OCI-LY7 (cell line): ENCODE measurements around the gene CFAP99. TPM values are rescaled to one million over a fixed set of nuclear protein-coding genes. Genes with fewer than 3 reads are reported as not detected.

Source experiments
- BruUV-seq: library from RNA; stranded (reverse); fragments of 400-500 nt; replicated peaks from 2 replicates; lab custom pipeline; 2021; lab: Mats Ljungman, UMichigan
- CTCF ChIA-PET: fragments of 300-600 bp; sonication (Branson Sonifier 250); formaldehyde crosslinking; loops from one replicate; lab custom pipeline; 2022; ENCODE audit warnings: antibody characterized with exemption; ENCODE audit not compliant: unreplicated experiment; lab: Charles Lee
- POLR2A ChIA-PET: fragments of 300-600 bp; sonication (Branson Sonifier 250); formaldehyde crosslinking; loops from one replicate; lab custom pipeline; 2022; ENCODE audit warnings: antibody characterized with exemption; lab: Charles Lee
- DNase-seq: peaks from one replicate; pipeline ENCODE4 v3.0.0-alpha.2; 2015; ENCODE audit warnings: low spot score
- H2AFZ ChIP-seq: fragments of 200-600 bp; sonication (generic), shearing (Covaris generic); 2 replicates; pipeline ENCODE4 v1.6.1; 2014; ENCODE audit warnings: mild to moderate bottlenecking, antibody characterized with exemption, low read length, moderate library complexity
- H3K27ac ChIP-seq: fragments of 200-600 bp; sonication (generic); 2 replicates; pipeline ENCODE4 v1.5.1; 2014; ENCODE audit warnings: mixed run types, low read depth, mild to moderate bottlenecking, moderate library complexity, low read length, inconsistent platforms; ENCODE audit not compliant: poor library complexity, severe bottlenecking
- H3K36me3 ChIP-seq: fragments of 200-600 bp; sonication (generic); 2 replicates; pipeline ENCODE4 v1.6.1; 2014; ENCODE audit warnings: mild to moderate bottlenecking, antibody characterized with exemption, low read length, moderate library complexity, mixed read lengths; ENCODE audit not compliant: insufficient read depth
- H3K4me1 ChIP-seq: fragments of 200-600 bp; sonication (generic); 2 replicates; pipeline ENCODE4 v1.5.1; 2014; ENCODE audit warnings: mild to moderate bottlenecking, low read length; ENCODE audit not compliant: insufficient read depth, poor library complexity, severe bottlenecking
- H3K4me2 ChIP-seq: fragments of 200-600 bp; sonication (generic); 2 replicates; pipeline ENCODE4 v1.6.1; 2014; ENCODE audit warnings: mild to moderate bottlenecking, low read length
- H3K4me3 ChIP-seq: fragments of 200-600 bp; sonication (generic); 2 replicates; pipeline ENCODE4 v1.5.1; 2014; ENCODE audit warnings: mild to moderate bottlenecking, low read depth, low read length; ENCODE audit not compliant: poor library complexity, severe bottlenecking
- H3K79me2 ChIP-seq: fragments of 200-600 bp; sonication (generic); 2 replicates; pipeline ENCODE4 v1.6.1; 2016; ENCODE audit warnings: low read depth, mild to moderate bottlenecking, low read length, moderate library complexity, mixed read lengths; ENCODE audit not compliant: insufficient read depth
- H3K9me2 ChIP-seq: fragments of 200-600 bp; sonication (generic); 2 replicates; pipeline ENCODE4 v1.6.1; 2016; ENCODE audit warnings: mild to moderate bottlenecking, low read length, mixed read lengths; ENCODE audit not compliant: insufficient read depth
- H3K9me3 ChIP-seq: fragments of 200-600 bp; sonication (generic); 2 replicates; pipeline ENCODE4 v1.6.1; 2014; ENCODE audit warnings: mild to moderate bottlenecking, mixed run types, low read length, mixed read lengths
- H4K20me1 ChIP-seq: fragments of 200-600 bp; sonication (generic); 2 replicates; pipeline ENCODE4 v1.6.1; 2014; ENCODE audit warnings: mild to moderate bottlenecking, antibody characterized with exemption, low read length, moderate library complexity, mixed read lengths; ENCODE audit not compliant: insufficient read depth
- CTCF ChIP-seq: fragments of 200-600 bp; sonication (generic); conservative IDR thresholded peaks from 2 replicates; pipeline ENCODE4 v1.5.1; 2014; ENCODE audit warnings: mild to moderate bottlenecking, antibody characterized with exemption, low read length, moderate library complexity, mixed read lengths
- EZH2phosphoT487 ChIP-seq: fragments of 200-600 bp; sonication (generic); IDR thresholded peaks from 2 replicates; pipeline ENCODE4 v1.6.1; 2018; ENCODE audit warnings: low read depth, borderline replicate concordance, mild to moderate bottlenecking, mixed run types, antibody characterized with exemption, low read length, moderate library complexity, mixed read lengths
- intact Hi-C: fragments of 100-400 bp; cut with micrococcal nuclease; formaldehyde crosslinking; loops from one replicate; pipeline ENCODE4 v1.10.0; 2022; ENCODE audit not compliant: unreplicated experiment
- total RNA-seq, 2 experiments: library from RNA; depleted of rRNA in 1 of 2; stranded (reverse); fragments of >200 nt in 1 of 2; shearing (Covaris generic) in 1 of 2; gene quantifications; 2 replicates each; pipeline ENCODE4 v1.2.3, GENCODE V29; 2014 to 2022

The CFAP99 gene
- total RNA-seq, 2 experiments from 2014 or later: not detected

- peaks cover 18% of the 10 kb centered on the region for H3K4me1 ChIP-seq
- no peaks in the 10 kb centered on the region for H4K20me1 ChIP-seq
- CTCF ChIA-PET: no interaction called here
- no peak for DNase-seq
- H3K4me3 ChIP-seq: no peak overlapping the region
- no peaks in the 10 kb centered on the region for H3K79me2 ChIP-seq
- no peak overlapping the region for H3K4me2 ChIP-seq
- no peaks in the 10 kb centered on the region for H3K36me3 ChIP-seq
- H3K27ac ChIP-seq: no peak overlapping the region
- no peaks in the 10 kb centered on the region for H3K9me3 ChIP-seq
- TF ChIP-seq CTCF (no peak), EZH2phosphoT487 (no peak)
- H2AFZ ChIP-seq: no peak overlapping the region
- no peaks in the 10 kb centered on the region for H3K9me2 ChIP-seq
- POLR2A ChIA-PET: interaction anchor here (0.7 kb wide), 1 partner anchor 14 kb away, joined by 3 read pairs; no protein-coding TSS in a partner anchor
- no TSS peak for BruUV-seq
- intact Hi-C loops: no loop called here
Measured at GRCh38 chr4:2388429-2389182, 30.1 kb upstream of the CFAP99 start.

GRCh38 chr4:2389691-2390090 is 29.1 kb upstream of the CFAP99 start:
- H3K27ac ChIP-seq: no peak overlapping the region
- no peaks in the 10 kb centered on the region for H3K36me3 ChIP-seq
- ChIA-PET CTCF (no interaction called here), POLR2A (no interaction called here)
- no peaks in the 10 kb centered on the region for H3K79me2 ChIP-seq
- BruUV-seq: no TSS peak
- H4K20me1 ChIP-seq: no peaks in the 10 kb centered on the region
- H3K4me3 ChIP-seq: no peak overlapping the region
- peaks cover 24% of the 10 kb centered on the region for H3K4me1 ChIP-seq
- DNase-seq: no peak
- no peak for TF ChIP-seq CTCF
- TF ChIP-seq EZH2phosphoT487: no peak
- no peak overlapping the region for H2AFZ ChIP-seq
- H3K4me2 ChIP-seq: no peak overlapping the region
- H3K9me3 ChIP-seq: no peaks in the 10 kb centered on the region
- H3K9me2 ChIP-seq: no peaks in the 10 kb centered on the region
- intact Hi-C loops: no loop called here

- H3K4me3 ChIP-seq: no peak overlapping the region
- H3K9me2 ChIP-seq: no peaks in the 10 kb centered on the region
- H3K4me2 ChIP-seq: no peak overlapping the region
- ChIA-PET CTCF (no interaction called here), POLR2A (no interaction called here)
- no peak for TF ChIP-seq CTCF
- TF ChIP-seq EZH2phosphoT487: no peak
- H3K9me3 ChIP-seq: no peaks in the 10 kb centered on the region
- no TSS peak for BruUV-seq
- peaks cover 24% of the 10 kb centered on the region for H3K4me1 ChIP-seq
- no peaks in the 10 kb centered on the region for H3K36me3 ChIP-seq
- H2AFZ ChIP-seq: no peak overlapping the region
- DNase-seq: no peak
- H3K27ac ChIP-seq: no peak overlapping the region
- no peaks in the 10 kb centered on the region for H4K20me1 ChIP-seq
- H3K79me2 ChIP-seq: no peaks in the 10 kb centered on the region
- intact Hi-C loops: no loop called here
Measured at GRCh38 chr4:2390146-2390545, 28.6 kb upstream of the CFAP99 start.
